ENCODE measurements around the gene SPTB. TPM values are rescaled to one million over a fixed set of nuclear protein-coding genes. Genes with fewer than 3 reads are reported as not detected.

SPTB gene
- total RNA-seq, 1 experiment from 2014 or later = 2.3 TPM

- H3K4me3 Mint-ChIP-seq = no peak overlapping the region
- H2BK120ac ChIP-seq (ENCODE audit: low read depth, low read length, poor library complexity, severe bottlenecking) = no peak overlapping the region
- no peaks in the 10 kb centered on the region for H3K79me1 ChIP-seq (ENCODE audit: insufficient read depth, low read depth, low read length, poor library complexity, severe bottlenecking)
- H3K14ac ChIP-seq (ENCODE audit: insufficient read depth, low read length) = no peak overlapping the region
- no peak overlapping the region for H2BK20ac ChIP-seq (ENCODE audit: low read depth, low read length, poor library complexity, severe bottlenecking)
- H3K18ac ChIP-seq (ENCODE audit: insufficient read length, low read depth, low read length) = no peak overlapping the region
- H3K9me3 ChIP-seq (ENCODE audit: control insufficient read depth, low read depth, low read length) = no peaks in the 10 kb centered on the region
- no peak overlapping the region for H3K27ac ChIP-seq (ENCODE audit: insufficient read length, low read depth, low read length)
- no peak overlapping the region for H4K5ac ChIP-seq (ENCODE audit: insufficient read length, low read depth, low read length)
- H2BK12ac ChIP-seq (ENCODE audit: insufficient read length, low read depth, low read length) = no peak overlapping the region
- H3K27me3 Mint-ChIP-seq (ENCODE audit: low read depth) = peaks cover 33% of the 10 kb centered on the region
- no peak overlapping the region for H3K56ac ChIP-seq (ENCODE audit: insufficient read length, low read depth, low read length)
- WGBS (ENCODE audit: extremely low coverage, insufficient read length, low lambda C conversion rate) = no CpG with 5 or more reads among the region's 2 CpGs
- peaks cover 0 to 3% of the 10 kb centered on the region in 2 experiments; a peak in 2 of 5 replicates for H3K9me3 Mint-ChIP-seq
- no peak overlapping the region for H4K91ac ChIP-seq (ENCODE audit: insufficient read length, low read depth, low read length)
- no peaks in the 10 kb centered on the region for H3K27me3 ChIP-seq (ENCODE audit: insufficient read depth, low read length)
- no peak overlapping the region for H3T11ph ChIP-seq (ENCODE audit: low read length)
- DNase-seq = no peak
- no peaks in the 10 kb centered on the region for H4K20me1 ChIP-seq (ENCODE audit: control insufficient read depth, insufficient read depth, insufficient read length)
- H2AFZ ChIP-seq (ENCODE audit: low read length) = no peak overlapping the region
- H3K36me3 Mint-ChIP-seq (ENCODE audit: insufficient read depth in 1 of 3, low read depth in 3 of 3) = no peaks in the 10 kb centered on the region; a peak in 1 of 7 replicates
- no peak overlapping the region for H3K9ac ChIP-seq (ENCODE audit: extremely low read depth, insufficient read length, low read length)
- no peak overlapping the region for H3K27ac Mint-ChIP-seq
- H3K23ac ChIP-seq (ENCODE audit: insufficient read length, low read depth, low read length) = no peak overlapping the region
- TF ChIP-seq CTCF (conservative IDR thresholded peaks at IDR 0.05) = no peak
- H2BK5ac ChIP-seq (ENCODE audit: insufficient read length, low read length) = no peak overlapping the region
- H4K8ac ChIP-seq (replicated peaks; ENCODE audit: insufficient read length, low read depth, low read length) = no peak overlapping the region
- no peaks in the 10 kb centered on the region for H3K79me2 ChIP-seq (ENCODE audit: insufficient read depth, low read length)
- no peaks in the 10 kb centered on the region for H3K23me2 ChIP-seq (ENCODE audit: insufficient read length, low read depth, low read length, poor library complexity, severe bottlenecking)
- no peak overlapping the region for H2AK5ac ChIP-seq (ENCODE audit: insufficient read length, low read length)
- no peaks in the 10 kb centered on the region for H3K4me1 ChIP-seq (ENCODE audit: insufficient read depth, low read length)
- H3K4me1 Mint-ChIP-seq = peaks cover 1 to 2% of the 10 kb centered on the region in 2 experiments
- H3K4ac ChIP-seq (ENCODE audit: low read depth, low read length) = no peak overlapping the region
- no peak overlapping the region for H3K4me2 ChIP-seq (ENCODE audit: insufficient read depth, insufficient read length, low read length)
- H2BK15ac ChIP-seq (ENCODE audit: low read depth, low read length) = no peak overlapping the region
These were observed 8.4 kb downstream of the SPTB start for GRCh38 chr14:64871344-64871743.
